Transverse colon (tissue), 4 donors: ENCODE results near the gene HIVEP3.

Experiments
- EP300 ChIP-seq: sonication (generic); formaldehyde crosslinking; IDR thresholded peaks from one replicate; pipeline ENCODE4 v1.6.1; 2017; ENCODE audit warnings: antibody characterized with exemption, low read depth
- POLR2A ChIP-seq: fragments of 450-650 bp; IDR thresholded peaks from one replicate; pipeline ENCODE4 v1.6.1; 2016; ENCODE audit warnings: antibody characterized with exemption, mild to moderate bottlenecking, moderate library complexity
- POLR2AphosphoS5 ChIP-seq, 3 donors: sonication (generic); formaldehyde crosslinking; IDR thresholded peaks; one replicate each; pipeline ENCODE4 v1.6.1; 2016; ENCODE audit warnings: antibody characterized with exemption in 3 of 3
- TF ChIP-seq, protein P1 (sequence below), 5 experiments: fragments of 200-600 bp in 3 of 5; fragments of 450-650 bp in 2 of 5; sonication (generic) in 3 of 5; IDR thresholded peaks; 1 replicate in 2 of 5; 2 replicates in 3 of 5; pipeline ENCODE4 v1.5.1; 2016 to 2017; ENCODE audit warnings: antibody characterized with exemption in 5 of 5, inconsistent platforms in 3 of 5, mild to moderate bottlenecking in 2 of 5, moderate library complexity in 1 of 5

DNA sequence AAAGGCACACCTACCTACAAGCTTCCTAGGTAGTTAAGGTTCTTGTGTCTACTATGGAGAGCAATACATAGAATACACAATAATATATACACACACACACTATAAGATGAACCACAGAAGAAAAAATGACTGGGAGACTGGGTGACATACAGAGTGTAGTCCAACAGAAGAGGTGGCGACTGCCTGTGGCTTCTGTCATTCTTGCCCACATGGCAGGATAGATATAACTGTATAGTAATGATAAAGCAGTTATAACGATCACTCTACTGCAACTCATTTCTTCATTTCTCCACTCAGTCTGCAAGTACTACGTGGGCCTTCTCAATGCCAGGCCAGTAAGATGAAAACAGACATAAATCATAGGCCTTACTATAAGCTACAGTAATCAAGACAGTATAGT lies 320.4 kb downstream of the HIVEP3 start:
- TF ChIP-seq, protein P1, sequence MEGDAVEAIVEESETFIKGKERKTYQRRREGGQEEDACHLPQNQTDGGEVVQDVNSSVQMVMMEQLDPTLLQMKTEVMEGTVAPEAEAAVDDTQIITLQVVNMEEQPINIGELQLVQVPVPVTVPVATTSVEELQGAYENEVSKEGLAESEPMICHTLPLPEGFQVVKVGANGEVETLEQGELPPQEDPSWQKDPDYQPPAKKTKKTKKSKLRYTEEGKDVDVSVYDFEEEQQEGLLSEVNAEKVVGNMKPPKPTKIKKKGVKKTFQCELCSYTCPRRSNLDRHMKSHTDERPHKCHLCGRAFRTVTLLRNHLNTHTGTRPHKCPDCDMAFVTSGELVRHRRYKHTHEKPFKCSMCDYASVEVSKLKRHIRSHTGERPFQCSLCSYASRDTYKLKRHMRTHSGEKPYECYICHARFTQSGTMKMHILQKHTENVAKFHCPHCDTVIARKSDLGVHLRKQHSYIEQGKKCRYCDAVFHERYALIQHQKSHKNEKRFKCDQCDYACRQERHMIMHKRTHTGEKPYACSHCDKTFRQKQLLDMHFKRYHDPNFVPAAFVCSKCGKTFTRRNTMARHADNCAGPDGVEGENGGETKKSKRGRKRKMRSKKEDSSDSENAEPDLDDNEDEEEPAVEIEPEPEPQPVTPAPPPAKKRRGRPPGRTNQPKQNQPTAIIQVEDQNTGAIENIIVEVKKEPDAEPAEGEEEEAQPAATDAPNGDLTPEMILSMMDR (IDR thresholded peaks at IDR 0.05) = no peak
- TF ChIP-seq EP300 (no peak), POLR2AphosphoS5 (IDR thresholded peaks at IDR 0.05) (no peak), POLR2A (no peak)
